ENCODE measurements around the gene FGF8.
"Not testable (repeated sequence)": the region's sequence is repeated elsewhere in the genome, so short reads cannot be mapped to it uniquely, and the experiment has no call there.

- TF ChIP-seq ARNTL (CRISPR knock-in tag; IDR thresholded peaks at IDR 0.05; ENCODE audit: borderline replicate concordance, low read depth); CREB5 (CRISPR knock-in tag; IDR thresholded peaks at IDR 0.05; ENCODE audit: low read depth); RARB (CRISPR knock-in tag; IDR thresholded peaks at IDR 0.05); TCF4 (CRISPR knock-in tag; IDR thresholded peaks at IDR 0.05; ENCODE audit: borderline replicate concordance); BACH2 (CRISPR knock-in tag; IDR thresholded peaks at IDR 0.05; ENCODE audit: borderline replicate concordance); ISL1 (CRISPR knock-in tag; IDR thresholded peaks at IDR 0.05); TOX (CRISPR knock-in tag; IDR thresholded peaks at IDR 0.05; ENCODE audit: borderline replicate concordance): not testable (repeated sequence)
- TF ChIP-seq, protein P1, sequence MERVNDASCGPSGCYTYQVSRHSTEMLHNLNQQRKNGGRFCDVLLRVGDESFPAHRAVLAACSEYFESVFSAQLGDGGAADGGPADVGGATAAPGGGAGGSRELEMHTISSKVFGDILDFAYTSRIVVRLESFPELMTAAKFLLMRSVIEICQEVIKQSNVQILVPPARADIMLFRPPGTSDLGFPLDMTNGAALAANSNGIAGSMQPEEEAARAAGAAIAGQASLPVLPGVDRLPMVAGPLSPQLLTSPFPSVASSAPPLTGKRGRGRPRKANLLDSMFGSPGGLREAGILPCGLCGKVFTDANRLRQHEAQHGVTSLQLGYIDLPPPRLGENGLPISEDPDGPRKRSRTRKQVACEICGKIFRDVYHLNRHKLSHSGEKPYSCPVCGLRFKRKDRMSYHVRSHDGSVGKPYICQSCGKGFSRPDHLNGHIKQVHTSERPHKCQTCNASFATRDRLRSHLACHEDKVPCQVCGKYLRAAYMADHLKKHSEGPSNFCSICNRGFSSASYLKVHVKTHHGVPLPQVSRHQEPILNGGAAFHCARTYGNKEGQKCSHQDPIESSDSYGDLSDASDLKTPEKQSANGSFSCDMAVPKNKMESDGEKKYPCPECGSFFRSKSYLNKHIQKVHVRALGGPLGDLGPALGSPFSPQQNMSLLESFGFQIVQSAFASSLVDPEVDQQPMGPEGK (CRISPR knock-in tag; IDR thresholded peaks at IDR 0.05; ENCODE audit: borderline replicate concordance), result not testable (repeated sequence)
- TF ChIP-seq, protein P2, sequence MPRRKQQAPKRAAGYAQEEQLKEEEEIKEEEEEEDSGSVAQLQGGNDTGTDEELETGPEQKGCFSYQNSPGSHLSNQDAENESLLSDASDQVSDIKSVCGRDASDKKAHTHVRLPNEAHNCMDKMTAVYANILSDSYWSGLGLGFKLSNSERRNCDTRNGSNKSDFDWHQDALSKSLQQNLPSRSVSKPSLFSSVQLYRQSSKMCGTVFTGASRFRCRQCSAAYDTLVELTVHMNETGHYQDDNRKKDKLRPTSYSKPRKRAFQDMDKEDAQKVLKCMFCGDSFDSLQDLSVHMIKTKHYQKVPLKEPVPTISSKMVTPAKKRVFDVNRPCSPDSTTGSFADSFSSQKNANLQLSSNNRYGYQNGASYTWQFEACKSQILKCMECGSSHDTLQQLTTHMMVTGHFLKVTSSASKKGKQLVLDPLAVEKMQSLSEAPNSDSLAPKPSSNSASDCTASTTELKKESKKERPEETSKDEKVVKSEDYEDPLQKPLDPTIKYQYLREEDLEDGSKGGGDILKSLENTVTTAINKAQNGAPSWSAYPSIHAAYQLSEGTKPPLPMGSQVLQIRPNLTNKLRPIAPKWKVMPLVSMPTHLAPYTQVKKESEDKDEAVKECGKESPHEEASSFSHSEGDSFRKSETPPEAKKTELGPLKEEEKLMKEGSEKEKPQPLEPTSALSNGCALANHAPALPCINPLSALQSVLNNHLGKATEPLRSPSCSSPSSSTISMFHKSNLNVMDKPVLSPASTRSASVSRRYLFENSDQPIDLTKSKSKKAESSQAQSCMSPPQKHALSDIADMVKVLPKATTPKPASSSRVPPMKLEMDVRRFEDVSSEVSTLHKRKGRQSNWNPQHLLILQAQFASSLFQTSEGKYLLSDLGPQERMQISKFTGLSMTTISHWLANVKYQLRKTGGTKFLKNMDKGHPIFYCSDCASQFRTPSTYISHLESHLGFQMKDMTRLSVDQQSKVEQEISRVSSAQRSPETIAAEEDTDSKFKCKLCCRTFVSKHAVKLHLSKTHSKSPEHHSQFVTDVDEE (CRISPR knock-in tag; IDR thresholded peaks at IDR 0.05), result not testable (repeated sequence)
Observed at GRCh38 chr10:101789231-101789630, 13.3 kb upstream of the FGF8 start.
